Endothelial cell (in vitro differentiated cells): ENCODE measurements around the gene GLI2. TPM values are rescaled to one million over a fixed set of nuclear protein-coding genes. Genes with fewer than 3 reads are reported as not detected.

Experiments used
- DNase-seq: peaks from one replicate; pipeline ENCODE4 v3.0.0; 2021; ENCODE audit warnings: low spot score
- H3K27ac Mint-ChIP-seq: one replicate; pipeline ENCODE4 v1.8.0; 2021; ENCODE audit warnings: mixed read lengths, inconsistent platforms; ENCODE audit not compliant: unreplicated experiment
- H3K27me3 Mint-ChIP-seq: one replicate; pipeline ENCODE4 v1.8.0; 2021; ENCODE audit warnings: mild to moderate bottlenecking, moderate library complexity, mixed read lengths, inconsistent platforms; ENCODE audit not compliant: unreplicated experiment
- H3K36me3 Mint-ChIP-seq: one replicate; pipeline ENCODE4 v1.8.0; 2021; ENCODE audit warnings: mild to moderate bottlenecking, low read depth, mixed read lengths, inconsistent platforms; ENCODE audit not compliant: unreplicated experiment
- H3K4me1 Mint-ChIP-seq: one replicate; pipeline ENCODE4 v1.8.0; 2021; ENCODE audit warnings: mild to moderate bottlenecking, mixed read lengths, inconsistent platforms; ENCODE audit not compliant: unreplicated experiment
- H3K4me3 Mint-ChIP-seq: one replicate; pipeline ENCODE4 v1.8.0; 2021; ENCODE audit warnings: mild to moderate bottlenecking, mixed read lengths, inconsistent platforms; ENCODE audit not compliant: unreplicated experiment
- H3K9me3 Mint-ChIP-seq: one replicate; pipeline ENCODE4 v1.8.0; 2021; ENCODE audit warnings: mixed read lengths, inconsistent platforms; ENCODE audit not compliant: unreplicated experiment
- total RNA-seq: library from RNA; stranded (reverse); fragmentation: NEBNext Ultra II Directional; extraction: Animal tissue kit (Norgen Biotek cat#: 25700); gene quantifications from one replicate; pipeline ENCODE4 v1.2.1, GENCODE V29; 2021; ENCODE audit not compliant: unreplicated experiment
- TF ChIP-seq, protein P1 (sequence below): fragments of 200-600 bp; sonication (generic); IDR thresholded peaks from one replicate; pipeline ENCODE4 v1.5.0; 2021; ENCODE audit warnings: antibody characterized with exemption; ENCODE audit not compliant: unreplicated experiment

The GLI2 gene
- total RNA-seq, 1 donor from 2014 or later = 1.2 TPM

DNA sequence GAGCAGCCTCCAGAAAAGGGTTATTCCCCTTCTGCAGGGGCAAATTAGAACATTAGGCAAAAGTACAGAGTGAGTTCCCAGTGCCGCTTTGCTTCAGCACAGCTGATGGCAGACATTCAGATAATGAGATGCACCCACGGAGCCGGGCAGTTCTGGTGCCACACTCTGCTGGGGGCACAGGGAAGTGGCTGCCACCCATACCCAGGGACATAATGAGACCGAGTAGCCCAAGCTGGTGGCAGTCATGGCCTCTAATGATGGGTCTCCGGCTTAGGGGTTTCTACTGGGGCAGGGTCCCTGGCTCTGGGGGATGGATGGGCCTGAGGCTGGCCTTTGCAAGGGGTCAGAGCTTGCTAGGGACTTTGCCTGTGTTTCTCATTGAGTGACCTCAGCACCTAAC is 26.2 kb downstream of the GLI2 start:
- Mint-ChIP-seq H3K27ac (no peak overlapping the region), H3K9me3 (no peaks in the 10 kb centered on the region), H3K4me3 (no peak overlapping the region), H3K36me3 (no peaks in the 10 kb centered on the region), H3K27me3 (peaks cover 4% of the 10 kb centered on the region), H3K4me1 (peaks cover 42% of the 10 kb centered on the region)
- no peak for DNase-seq
- TF ChIP-seq, protein P1, sequence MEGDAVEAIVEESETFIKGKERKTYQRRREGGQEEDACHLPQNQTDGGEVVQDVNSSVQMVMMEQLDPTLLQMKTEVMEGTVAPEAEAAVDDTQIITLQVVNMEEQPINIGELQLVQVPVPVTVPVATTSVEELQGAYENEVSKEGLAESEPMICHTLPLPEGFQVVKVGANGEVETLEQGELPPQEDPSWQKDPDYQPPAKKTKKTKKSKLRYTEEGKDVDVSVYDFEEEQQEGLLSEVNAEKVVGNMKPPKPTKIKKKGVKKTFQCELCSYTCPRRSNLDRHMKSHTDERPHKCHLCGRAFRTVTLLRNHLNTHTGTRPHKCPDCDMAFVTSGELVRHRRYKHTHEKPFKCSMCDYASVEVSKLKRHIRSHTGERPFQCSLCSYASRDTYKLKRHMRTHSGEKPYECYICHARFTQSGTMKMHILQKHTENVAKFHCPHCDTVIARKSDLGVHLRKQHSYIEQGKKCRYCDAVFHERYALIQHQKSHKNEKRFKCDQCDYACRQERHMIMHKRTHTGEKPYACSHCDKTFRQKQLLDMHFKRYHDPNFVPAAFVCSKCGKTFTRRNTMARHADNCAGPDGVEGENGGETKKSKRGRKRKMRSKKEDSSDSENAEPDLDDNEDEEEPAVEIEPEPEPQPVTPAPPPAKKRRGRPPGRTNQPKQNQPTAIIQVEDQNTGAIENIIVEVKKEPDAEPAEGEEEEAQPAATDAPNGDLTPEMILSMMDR = no peak

DNA sequence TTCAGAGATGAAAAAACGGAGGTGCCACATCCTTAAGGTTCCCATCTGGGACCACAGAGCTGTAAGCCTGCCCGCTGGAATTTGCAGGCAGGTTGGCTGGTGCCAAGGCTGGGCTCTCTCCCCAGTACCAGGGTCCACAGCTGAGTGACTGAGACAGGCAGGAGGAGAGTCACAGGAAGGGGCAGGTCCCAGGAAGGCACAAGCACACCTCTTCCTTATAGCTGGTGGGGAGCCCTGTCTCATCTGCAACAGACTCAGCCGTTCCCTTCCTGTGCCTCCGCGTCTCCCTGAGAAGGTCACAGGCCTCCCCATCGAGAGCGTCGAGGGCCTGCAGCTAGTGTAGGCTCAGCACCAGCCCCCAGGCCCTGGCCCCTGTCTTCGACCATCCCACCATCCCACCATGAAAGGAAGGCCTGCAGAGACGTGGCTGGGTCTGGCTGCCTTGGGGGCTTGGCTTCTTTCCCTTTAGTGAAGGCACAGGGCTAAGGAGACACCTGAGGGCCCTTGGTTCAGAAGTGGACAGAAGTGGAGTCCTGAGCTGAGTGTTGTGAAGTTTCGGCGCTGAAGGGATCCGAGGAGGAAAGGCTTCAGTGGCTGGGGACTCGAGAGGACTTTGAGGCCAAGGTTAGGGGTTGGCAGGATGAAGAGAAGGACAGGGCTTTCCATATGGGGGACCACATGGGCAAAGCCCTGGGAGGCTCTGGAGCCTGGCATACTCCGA is 26.8 kb downstream of the GLI2 start:
- peaks cover 41% of the 10 kb centered on the region for H3K4me1 Mint-ChIP-seq
- H3K27ac Mint-ChIP-seq = no peak overlapping the region
- no peak overlapping the region for H3K4me3 Mint-ChIP-seq
- peaks cover 4% of the 10 kb centered on the region for H3K27me3 Mint-ChIP-seq
- H3K9me3 Mint-ChIP-seq = no peaks in the 10 kb centered on the region
- no peak for DNase-seq
- TF ChIP-seq, protein P1 = no peak
- no peaks in the 10 kb centered on the region for H3K36me3 Mint-ChIP-seq

DNA sequence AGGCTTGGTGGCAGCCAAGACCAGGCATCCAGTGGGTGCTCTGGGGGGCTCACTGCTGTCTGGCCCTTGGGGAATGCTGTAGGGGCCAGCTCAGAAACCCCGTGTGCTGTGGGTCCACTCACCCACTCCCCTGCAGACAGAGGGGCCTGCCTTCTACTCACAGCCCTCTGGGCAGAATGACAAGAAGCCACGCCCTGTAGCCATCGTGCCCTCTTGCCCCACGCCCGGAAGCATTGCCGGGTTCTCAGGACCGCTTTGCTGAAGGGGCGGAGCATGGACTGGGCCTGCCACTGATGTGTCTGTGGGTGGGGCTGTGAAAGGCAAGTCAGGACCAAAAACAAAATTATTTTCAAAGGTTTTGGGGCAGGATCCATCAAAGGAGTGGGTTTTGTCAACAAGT is 27.8 kb downstream of the GLI2 start:
- Mint-ChIP-seq H3K4me3 (no peak overlapping the region), H3K36me3 (no peaks in the 10 kb centered on the region), H3K27ac (no peak overlapping the region), H3K4me1 (peaks cover 34% of the 10 kb centered on the region), H3K9me3 (no peaks in the 10 kb centered on the region), H3K27me3 (peaks cover 4% of the 10 kb centered on the region)
- DNase-seq = no peak
- TF ChIP-seq, protein P1 = no peak

DNA sequence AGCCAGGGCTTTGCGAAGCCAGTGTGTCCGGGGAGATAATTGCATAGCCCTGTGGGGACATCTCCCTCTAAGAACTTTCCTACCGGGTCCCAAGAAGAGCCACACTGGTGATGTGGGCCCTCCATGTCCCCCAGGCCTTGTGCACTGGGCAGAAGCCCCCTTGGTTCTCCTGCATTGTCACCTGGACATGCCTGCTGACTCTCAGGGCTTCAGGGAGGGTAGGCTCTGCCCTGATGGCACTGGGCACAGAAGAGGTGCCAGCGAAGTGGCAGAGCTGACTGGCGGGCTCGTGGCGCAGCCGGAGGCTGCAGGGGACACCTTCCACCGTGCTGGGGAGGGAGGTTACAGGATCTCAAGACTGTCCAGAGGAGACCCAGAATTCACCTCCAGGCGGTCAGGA is 28.3 kb downstream of the GLI2 start:
- H3K36me3 Mint-ChIP-seq = no peaks in the 10 kb centered on the region
- peaks cover 4% of the 10 kb centered on the region for H3K27me3 Mint-ChIP-seq
- TF ChIP-seq, protein P1 = no peak
- H3K4me1 Mint-ChIP-seq = peaks cover 32% of the 10 kb centered on the region
- no peak overlapping the region for H3K27ac Mint-ChIP-seq
- no peak for DNase-seq
- no peak overlapping the region for H3K4me3 Mint-ChIP-seq
- H3K9me3 Mint-ChIP-seq = no peaks in the 10 kb centered on the region

DNA sequence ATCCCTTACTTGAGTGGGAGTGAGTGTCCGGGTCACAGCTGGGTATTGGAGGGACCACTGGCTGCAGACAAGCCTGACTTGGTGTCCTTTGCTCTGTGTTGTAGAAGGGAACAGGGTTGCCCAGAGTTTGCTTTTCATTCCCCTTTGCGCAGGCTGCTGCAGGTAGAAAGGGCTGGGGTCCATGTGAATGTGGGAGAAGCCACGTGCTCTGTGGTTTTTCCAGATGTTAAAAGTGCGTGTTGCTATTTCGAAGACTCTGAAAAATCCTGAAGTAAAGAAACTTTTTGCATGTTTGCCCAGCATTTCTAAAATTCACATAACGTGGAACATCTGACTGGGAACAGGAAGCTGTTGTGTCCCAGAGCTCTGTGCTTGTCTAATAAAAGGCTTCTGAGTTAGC is 28.8 kb downstream of the GLI2 start:
- DNase-seq = no peak
- no peak overlapping the region for H3K4me3 Mint-ChIP-seq
- peaks cover 4% of the 10 kb centered on the region for H3K27me3 Mint-ChIP-seq
- peaks cover 28% of the 10 kb centered on the region for H3K4me1 Mint-ChIP-seq
- H3K9me3 Mint-ChIP-seq = no peaks in the 10 kb centered on the region
- no peak overlapping the region for H3K27ac Mint-ChIP-seq
- TF ChIP-seq, protein P1 = no peak
- H3K36me3 Mint-ChIP-seq = no peaks in the 10 kb centered on the region
